ENCODE measurements around the gene ZC3H4.

GRCh38 chr19:47071731-47072130, 41.8 kb downstream of the ZC3H4 start:
- TF ChIP-seq POLR2A (IDR thresholded peaks at IDR 0.05; ENCODE audit: low read length) (no peak), GATA1 (IDR thresholded peaks at IDR 0.05; ENCODE audit: low read depth, low read length) (no peak)

Measured in erythroblast (primary cell).